Naive thymus-derived CD8-positive, alpha-beta T cell (primary cell): ENCODE measurements around the gene SASH1. TPM values are rescaled to one million over a fixed set of nuclear protein-coding genes. Genes with fewer than 3 reads are reported as not detected.

Experiments
- ATAC-seq, 2 donors: fragments of 150-1000 bp; cut with Tn5 transposase in 1 of 2; sonication (Bioruptor Pico), chemical (Tn5 transposase) in 1 of 2; 1 replicate in 1 of 2; 2 replicates in 1 of 2; pipeline ENCODE4 v1.10.0; 2021; ENCODE audit warnings: mild to moderate bottlenecking in 2 of 2, moderate library complexity in 2 of 2
- POLR2A ChIA-PET: fragments of 350-600 bp; sonication (Branson Sonifier 250); formaldehyde crosslinking; loops from one replicate; lab custom pipeline; 2021; ENCODE audit warnings: antibody characterized with exemption; lab: Charles Lee
- DNase-seq, 10 donors: peaks; one replicate each; pipeline versions ENCODE4 v3.0.0 to v3.0.0-alpha.2; 2020 to 2022
- H3K27ac Mint-ChIP-seq, 10 donors: one replicate each; pipeline ENCODE4 v1.8.0; 2020 to 2022; ENCODE audit warnings: mild to moderate bottlenecking in 10 of 10, mixed read lengths in 10 of 10, moderate library complexity in 4 of 10, inconsistent platforms in 1 of 10
- H3K27me3 Mint-ChIP-seq, 5 donors: one replicate each; pipeline ENCODE4 v1.8.0; 2021 to 2022; ENCODE audit warnings: mixed read lengths in 5 of 5
- H3K36me3 Mint-ChIP-seq, 3 donors: one replicate each; pipeline ENCODE4 v1.8.0; 2020 to 2022; ENCODE audit warnings: mixed read lengths in 3 of 3, mild to moderate bottlenecking in 2 of 3, inconsistent platforms in 1 of 3
- H3K4me1 Mint-ChIP-seq, 4 donors: one replicate each; pipeline ENCODE4 v1.8.0; 2021 to 2022; ENCODE audit warnings: mixed read lengths in 4 of 4
- H3K4me3 Mint-ChIP-seq, 10 donors: one replicate each; pipeline ENCODE4 v1.8.0; 2020 to 2022; ENCODE audit warnings: mild to moderate bottlenecking in 10 of 10, mixed read lengths in 10 of 10, moderate library complexity in 6 of 10, inconsistent platforms in 1 of 10
- H3K9me3 Mint-ChIP-seq, 9 donors: one replicate each; pipeline ENCODE4 v1.8.0; 2020 to 2022; ENCODE audit warnings: mixed read lengths in 9 of 9, mild to moderate bottlenecking in 3 of 9, inconsistent platforms in 1 of 9, moderate library complexity in 1 of 9
- polyA plus RNA-seq, 3 donors: library from polyadenylated mRNA; unstranded; fragments of 300-500 nt; fragmentation: Illumina TruSeq; gene quantifications; one replicate each; pipeline ENCODE4 v1.2.3, GENCODE V29; 2021
- total RNA-seq, 8 experiments: library from RNA in 2 of 8; stranded (reverse) in 2 of 8; gene quantifications; one replicate each; pipeline ENCODE4 v1.2.3 and lab custom pipeline; 2021 to 2026

Gene SASH1
- total and polyA plus RNA-seq, 5 experiments from 2014 or later, result not detected

DNA sequence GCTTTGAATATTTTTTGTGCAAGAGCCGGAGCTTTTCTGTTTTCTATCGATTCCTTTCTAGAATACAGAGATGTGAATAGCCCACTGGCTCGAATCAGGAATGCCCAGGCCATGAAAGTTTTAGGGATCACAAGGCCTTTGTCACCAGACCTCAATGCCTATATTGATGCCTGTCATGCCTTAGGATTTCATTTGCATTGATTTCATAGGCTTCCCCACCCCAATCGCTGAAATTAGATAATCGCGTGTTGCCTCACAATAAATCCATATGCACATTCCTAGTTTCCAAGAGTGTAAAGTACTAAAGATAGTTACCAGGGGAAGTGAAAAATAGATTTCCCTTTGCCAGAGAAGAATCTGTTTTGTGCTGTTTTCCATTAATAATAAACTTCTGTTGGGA lies 150.8 kb downstream of the SASH1 start:
- H3K9me3 Mint-ChIP-seq, result peaks cover 0 to 4% (median 0%) of the 10 kb centered on the region in 9 donors
- H3K4me3 Mint-ChIP-seq, result no peak overlapping the region
- ATAC-seq (no peak), DNase-seq (no peak)
- H3K27ac Mint-ChIP-seq, result no peak overlapping the region
- peaks cover 7 to 12% (median 10%) of the 10 kb centered on the region in 5 donors for H3K27me3 Mint-ChIP-seq
- no peaks in the 10 kb centered on the region for H3K36me3 Mint-ChIP-seq
- no peaks in the 10 kb centered on the region for H3K4me1 Mint-ChIP-seq
- POLR2A ChIA-PET, result no interaction called here

DNA sequence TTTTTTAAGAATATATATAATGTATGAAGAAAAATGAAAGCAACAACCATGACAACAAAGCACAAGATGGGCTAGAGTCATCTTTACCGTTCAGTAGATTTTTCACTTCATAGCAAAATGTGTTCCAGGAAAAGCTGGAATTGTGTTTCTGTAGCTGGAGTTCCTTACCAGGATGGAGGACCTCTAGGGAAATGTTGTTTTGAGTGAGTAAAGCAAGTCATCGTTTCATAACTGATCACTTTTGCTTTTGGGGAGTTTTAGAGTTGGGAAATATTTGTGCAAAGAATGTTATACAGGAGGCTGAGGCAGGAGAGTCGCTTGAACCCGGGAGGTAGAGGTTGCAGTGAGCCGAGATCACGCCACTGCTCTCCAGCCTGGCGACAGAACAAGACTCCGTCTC lies 151.6 kb downstream of the SASH1 start:
- no peak for ATAC-seq
- H3K36me3 Mint-ChIP-seq, result no peaks in the 10 kb centered on the region

DNA sequence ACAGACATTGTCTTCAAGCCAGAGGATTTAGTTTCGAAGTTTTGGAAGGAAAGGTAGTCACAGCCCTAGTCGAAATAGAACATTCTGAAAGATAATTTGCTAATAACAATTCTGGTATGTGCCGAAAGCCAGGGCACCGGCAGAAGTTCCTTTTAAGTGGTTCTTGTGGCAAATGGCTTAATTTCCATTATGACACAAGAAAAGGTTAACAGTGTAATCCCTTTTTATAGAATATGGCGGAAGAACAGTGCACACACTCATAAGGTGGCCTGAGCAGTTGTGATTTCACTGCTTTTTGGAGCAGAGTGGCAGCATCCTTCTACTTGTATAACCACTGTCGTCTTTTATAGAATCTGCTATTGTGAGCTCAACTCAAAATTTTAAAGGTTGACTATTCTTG lies 152.4 kb downstream of the SASH1 start:
- H3K36me3 Mint-ChIP-seq, result no peaks in the 10 kb centered on the region
- no peaks in the 10 kb centered on the region for H3K9me3 Mint-ChIP-seq
- H3K4me1 Mint-ChIP-seq, result no peaks in the 10 kb centered on the region
- DNase-seq, result no peak
- ATAC-seq, result no peak
- H3K27ac Mint-ChIP-seq, result no peak overlapping the region
- POLR2A ChIA-PET, result no interaction called here
- no peak overlapping the region for H3K4me3 Mint-ChIP-seq
- peaks cover 4 to 16% (median 10%) of the 10 kb centered on the region in 5 donors for H3K27me3 Mint-ChIP-seq

More for the DNA sequence above, 151.6 kb downstream of the SASH1 start:
- peaks cover 4 to 13% (median 10%) of the 10 kb centered on the region in 5 donors for H3K27me3 Mint-ChIP-seq
- no peak for DNase-seq
- H3K27ac Mint-ChIP-seq, result no peak overlapping the region
- H3K4me1 Mint-ChIP-seq, result no peaks in the 10 kb centered on the region
- no peaks in the 10 kb centered on the region for H3K9me3 Mint-ChIP-seq
- no peak overlapping the region for H3K4me3 Mint-ChIP-seq
- POLR2A ChIA-PET, result no interaction called here

DNA sequence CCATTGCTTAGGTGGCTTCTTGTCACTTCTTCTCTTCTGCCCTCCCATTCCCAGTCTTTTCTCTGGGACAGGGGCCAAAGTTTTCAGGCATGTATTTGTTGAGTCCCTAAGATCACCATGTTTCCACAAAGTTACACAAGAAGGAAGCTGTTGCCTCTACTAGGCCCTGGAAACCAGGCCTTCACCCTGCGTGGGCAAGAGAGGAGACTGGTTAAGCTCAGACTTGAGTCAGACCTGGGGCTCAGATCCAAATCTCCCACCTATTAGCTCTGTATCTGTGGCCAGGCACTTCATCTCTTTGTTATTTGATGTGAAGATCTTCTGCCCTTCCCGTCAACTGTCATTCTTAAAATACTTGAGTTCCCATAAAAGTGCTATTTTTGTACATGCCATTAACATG lies 154.6 kb downstream of the SASH1 start:
- POLR2A ChIA-PET, result no interaction called here
- Mint-ChIP-seq H3K36me3 (no peaks in the 10 kb centered on the region), H3K27me3 (peaks cover 0 to 12% (median 4%) of the 10 kb centered on the region in 5 donors), H3K9me3 (no peaks in the 10 kb centered on the region), H3K4me1 (no peaks in the 10 kb centered on the region), H3K4me3 (no peak overlapping the region), H3K27ac (no peak overlapping the region)
- ATAC-seq, result no peak
- DNase-seq, result no peak

DNA sequence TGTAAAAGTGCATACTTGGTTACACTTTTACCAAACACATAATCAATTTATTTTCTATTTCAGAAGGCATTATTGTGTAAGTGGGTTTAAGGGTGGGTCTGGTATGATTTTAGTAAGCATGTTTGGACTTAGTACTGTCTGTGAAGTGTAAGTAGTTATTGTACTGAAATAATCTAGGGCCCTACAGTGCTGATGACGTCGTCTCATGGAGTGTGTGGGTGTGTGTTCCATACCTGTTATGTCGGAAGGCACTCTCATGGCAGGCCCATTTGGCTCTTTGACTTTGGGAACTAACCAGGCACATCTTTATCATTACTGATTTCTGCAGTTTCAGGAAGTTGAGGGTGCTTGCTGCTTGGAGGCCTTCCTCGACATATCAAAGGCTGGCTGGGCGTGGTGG lies 155.1 kb downstream of the SASH1 start:
- no peak overlapping the region for H3K4me3 Mint-ChIP-seq

DNA sequence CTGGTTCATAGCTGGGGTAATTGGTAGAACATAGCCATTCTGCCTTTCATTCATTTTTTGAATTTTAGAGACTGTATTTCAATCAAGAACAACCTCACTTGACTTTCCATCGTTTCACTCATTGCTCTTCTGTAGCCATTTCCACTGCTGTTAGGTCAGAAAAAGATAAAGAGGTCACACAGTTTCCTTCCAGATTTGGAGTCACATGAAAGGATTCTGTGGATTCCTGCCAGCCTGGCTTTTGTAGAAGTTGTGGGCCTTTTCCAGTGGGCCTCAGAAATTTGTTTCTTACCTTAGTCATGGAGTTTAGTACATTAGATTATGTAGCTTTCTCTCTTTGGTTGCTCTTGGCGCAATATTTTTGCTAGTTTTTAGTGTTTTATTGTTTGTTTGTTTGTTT lies 157.8 kb downstream of the SASH1 start:
- Mint-ChIP-seq H3K27ac (no peak overlapping the region), H3K4me3 (no peak overlapping the region), H3K36me3 (no peaks in the 10 kb centered on the region), H3K27me3 (peaks cover 5 to 19% (median 15%) of the 10 kb centered on the region in 5 donors), H3K4me1 (no peaks in the 10 kb centered on the region), H3K9me3 (no peaks in the 10 kb centered on the region)
- DNase-seq (no peak), ATAC-seq (no peak)
- POLR2A ChIA-PET, result no interaction called here

More for the DNA sequence above, 155.1 kb downstream of the SASH1 start:
- H3K9me3 Mint-ChIP-seq, result no peaks in the 10 kb centered on the region
- POLR2A ChIA-PET, result no interaction called here
- H3K27ac Mint-ChIP-seq, result no peak overlapping the region
- H3K4me1 Mint-ChIP-seq, result no peaks in the 10 kb centered on the region
- DNase-seq, result no peak
- H3K27me3 Mint-ChIP-seq, result peaks cover 0 to 14% (median 5%) of the 10 kb centered on the region in 5 donors
- no peaks in the 10 kb centered on the region for H3K36me3 Mint-ChIP-seq
- no peak for ATAC-seq

DNA sequence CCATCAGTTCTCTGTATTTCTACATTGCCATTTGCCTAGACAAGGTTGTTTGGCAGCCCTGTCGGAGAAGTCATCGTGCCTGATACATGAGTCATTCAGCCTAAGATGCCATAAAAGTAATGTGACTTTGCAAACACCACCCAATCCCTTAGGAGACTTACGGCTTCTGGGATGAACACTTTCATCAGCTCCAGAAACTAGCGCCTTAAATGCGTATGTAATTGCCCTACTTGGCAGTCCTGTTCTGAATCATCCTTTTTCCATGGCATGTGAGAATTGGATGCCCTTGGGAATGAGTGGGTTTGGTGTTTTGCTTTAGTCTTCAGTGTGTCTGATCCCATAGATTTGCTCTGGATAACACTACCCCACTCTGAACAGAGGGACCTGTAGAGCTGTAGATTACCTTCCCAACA lies 158.5 kb downstream of the SASH1 start:
- Mint-ChIP-seq H3K9me3 (no peaks in the 10 kb centered on the region), H3K4me3 (no peak overlapping the region), H3K4me1 (no peaks in the 10 kb centered on the region), H3K36me3 (no peaks in the 10 kb centered on the region), H3K27ac (no peak overlapping the region), H3K27me3 (peaks cover 5 to 19% (median 15%) of the 10 kb centered on the region in 5 donors)
- DNase-seq (no peak), ATAC-seq (no peak)
- POLR2A ChIA-PET, result no interaction called here

DNA sequence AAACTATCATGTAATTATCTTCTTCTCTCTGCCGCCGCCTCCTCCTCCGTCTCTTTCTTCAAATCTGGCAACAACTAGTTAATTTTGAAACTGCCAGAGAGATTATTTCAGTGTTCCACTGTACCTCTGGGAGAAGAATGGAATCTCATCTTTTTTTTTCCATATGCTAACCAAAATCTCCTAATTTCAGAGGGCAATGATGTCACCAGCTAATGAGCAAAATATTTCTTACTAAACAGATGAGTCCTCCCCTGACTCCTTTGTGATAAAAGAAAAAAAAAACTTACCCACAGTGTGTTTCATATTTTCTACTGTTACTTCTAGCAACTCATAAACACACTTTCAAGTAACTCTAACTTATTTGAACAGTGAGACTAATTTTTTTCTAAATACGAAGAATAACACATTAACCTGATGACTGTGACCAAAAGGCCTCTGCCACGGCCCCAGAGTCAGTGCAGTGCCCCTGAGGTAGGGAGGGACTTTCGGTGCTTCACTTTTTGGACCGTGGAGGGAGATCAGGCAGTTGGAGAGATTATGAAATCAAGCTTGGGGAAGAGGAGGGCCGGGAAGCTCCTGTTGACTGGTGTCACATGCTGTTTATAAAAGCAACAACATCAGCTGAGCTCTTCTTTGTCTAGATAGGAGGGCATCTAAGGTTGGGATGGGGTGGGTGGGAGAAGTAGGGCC lies 159.6 kb downstream of the SASH1 start:
- Mint-ChIP-seq H3K9me3 (no peaks in the 10 kb centered on the region), H3K4me1 (no peaks in the 10 kb centered on the region), H3K27ac (no peak overlapping the region), H3K4me3 (no peak overlapping the region), H3K36me3 (no peaks in the 10 kb centered on the region), H3K27me3 (peaks cover 9 to 28% (median 20%) of the 10 kb centered on the region in 5 donors)
- DNase-seq (no peak), ATAC-seq (no peak)
- POLR2A ChIA-PET, result no interaction called here

DNA sequence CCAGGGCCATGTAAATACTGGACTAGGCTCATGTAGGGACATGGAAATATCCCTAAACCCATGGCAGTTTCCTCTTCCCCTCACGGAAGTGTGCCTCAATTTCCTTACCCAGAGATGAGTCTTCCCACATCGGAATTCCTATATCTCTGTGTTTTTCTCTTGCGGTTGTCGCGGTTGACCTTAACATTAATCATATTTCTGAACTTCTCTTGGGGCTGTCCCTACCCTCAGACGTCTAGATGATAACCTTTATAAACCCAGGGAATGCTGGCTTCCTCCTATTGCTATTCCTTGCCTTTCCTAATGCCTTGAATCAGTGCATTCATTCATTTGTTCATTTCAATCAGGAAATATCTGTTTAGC lies 160.1 kb downstream of the SASH1 start:
- H3K4me1 Mint-ChIP-seq, result no peaks in the 10 kb centered on the region
- POLR2A ChIA-PET, result no interaction called here
- no peaks in the 10 kb centered on the region for H3K9me3 Mint-ChIP-seq
- peaks cover 9 to 33% (median 23%) of the 10 kb centered on the region in 5 donors for H3K27me3 Mint-ChIP-seq
- no peak overlapping the region for H3K4me3 Mint-ChIP-seq
- H3K27ac Mint-ChIP-seq, result no peak overlapping the region
- H3K36me3 Mint-ChIP-seq, result no peaks in the 10 kb centered on the region
- ATAC-seq (no peak), DNase-seq (no peak)

DNA sequence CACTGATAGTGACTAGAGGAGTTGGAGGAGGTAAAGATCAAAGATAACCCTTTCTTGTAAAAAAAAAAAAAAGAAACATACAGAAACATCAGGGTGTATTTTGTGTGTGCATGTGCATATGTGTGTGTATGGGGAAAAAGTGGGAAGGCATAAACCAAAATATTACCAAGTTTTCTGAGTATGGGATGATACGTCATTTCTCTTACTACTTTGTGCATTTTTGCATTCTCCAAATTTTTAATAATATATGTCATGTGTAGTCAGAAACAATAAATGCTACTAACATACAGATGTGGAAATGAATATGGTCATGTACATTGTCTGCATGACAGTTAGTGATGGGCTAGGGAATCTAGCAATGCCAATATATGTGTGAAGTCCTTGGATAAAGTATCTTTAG lies 161.1 kb downstream of the SASH1 start:
- ATAC-seq (no peak), DNase-seq (no peak)
- POLR2A ChIA-PET, result no interaction called here
- Mint-ChIP-seq H3K27ac (no peak overlapping the region), H3K4me3 (no peak overlapping the region), H3K9me3 (no peaks in the 10 kb centered on the region), H3K27me3 (peaks cover 12 to 43% (median 29%) of the 10 kb centered on the region in 5 donors), H3K36me3 (no peaks in the 10 kb centered on the region), H3K4me1 (no peaks in the 10 kb centered on the region)

DNA sequence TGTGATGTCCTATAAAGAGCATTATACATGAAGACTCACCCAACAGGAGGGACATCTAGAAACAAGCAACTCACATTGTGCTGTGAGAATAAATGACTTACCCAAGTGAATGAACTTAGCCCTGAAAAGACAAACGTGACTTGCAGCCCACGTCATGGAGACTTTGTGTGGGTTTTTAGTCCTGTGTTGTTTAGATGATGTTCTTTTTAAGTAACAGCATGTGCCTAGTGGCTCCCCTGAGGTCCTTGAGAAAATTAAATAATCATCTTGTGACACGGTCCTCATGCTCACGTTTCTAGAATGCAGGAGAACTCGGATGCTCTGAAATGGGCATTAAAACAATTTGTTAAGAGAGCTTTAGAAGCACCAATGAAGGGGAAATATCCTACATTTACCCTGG lies 165.1 kb downstream of the SASH1 start:
- H3K27ac Mint-ChIP-seq, result no peak overlapping the region
- DNase-seq (no peak), ATAC-seq (no peak)
- POLR2A ChIA-PET, result no interaction called here
- H3K4me1 Mint-ChIP-seq, result no peaks in the 10 kb centered on the region
- H3K36me3 Mint-ChIP-seq, result no peaks in the 10 kb centered on the region
- no peaks in the 10 kb centered on the region for H3K9me3 Mint-ChIP-seq
- no peak overlapping the region for H3K4me3 Mint-ChIP-seq
- H3K27me3 Mint-ChIP-seq, result peaks cover 10 to 54% (median 33%) of the 10 kb centered on the region in 5 donors

DNA sequence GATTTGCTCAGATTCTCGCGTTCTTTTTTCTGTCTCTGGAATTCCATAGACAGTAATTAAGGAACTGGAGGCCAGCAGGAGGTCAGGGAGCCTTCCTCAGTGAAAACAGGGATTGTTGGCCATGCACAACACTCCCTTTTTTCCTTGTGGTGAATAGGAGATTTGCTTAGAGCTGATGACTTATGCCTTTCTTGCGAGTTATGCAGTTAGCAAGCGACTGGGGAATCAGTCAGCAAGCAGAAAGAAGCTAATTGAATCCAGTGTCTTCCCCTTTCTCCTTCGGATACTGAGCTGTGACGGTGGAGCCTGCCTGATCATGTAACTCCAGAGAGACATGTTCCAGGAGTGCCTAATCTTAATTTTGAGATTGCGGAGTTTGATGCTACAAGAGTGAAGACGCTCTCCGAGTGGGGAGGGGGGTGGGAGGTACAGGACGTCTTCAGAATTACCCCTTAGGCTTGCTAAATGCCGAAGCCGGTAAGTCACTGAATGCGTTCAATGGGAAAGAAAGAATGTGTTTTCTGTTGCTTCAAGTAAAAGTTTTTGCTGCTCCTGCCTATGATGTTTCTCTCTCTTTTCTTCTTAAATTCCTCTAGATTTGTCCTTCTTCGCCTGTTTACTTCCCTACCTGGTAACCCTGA lies 165.9 kb downstream of the SASH1 start:
- Mint-ChIP-seq H3K27ac (no peak overlapping the region), H3K9me3 (no peaks in the 10 kb centered on the region), H3K4me1 (no peaks in the 10 kb centered on the region), H3K27me3 (peaks cover 10 to 56% (median 36%) of the 10 kb centered on the region in 5 donors), H3K36me3 (no peaks in the 10 kb centered on the region), H3K4me3 (no peak overlapping the region)
- no peak for ATAC-seq
- no peak for DNase-seq
- POLR2A ChIA-PET, result no interaction called here

DNA sequence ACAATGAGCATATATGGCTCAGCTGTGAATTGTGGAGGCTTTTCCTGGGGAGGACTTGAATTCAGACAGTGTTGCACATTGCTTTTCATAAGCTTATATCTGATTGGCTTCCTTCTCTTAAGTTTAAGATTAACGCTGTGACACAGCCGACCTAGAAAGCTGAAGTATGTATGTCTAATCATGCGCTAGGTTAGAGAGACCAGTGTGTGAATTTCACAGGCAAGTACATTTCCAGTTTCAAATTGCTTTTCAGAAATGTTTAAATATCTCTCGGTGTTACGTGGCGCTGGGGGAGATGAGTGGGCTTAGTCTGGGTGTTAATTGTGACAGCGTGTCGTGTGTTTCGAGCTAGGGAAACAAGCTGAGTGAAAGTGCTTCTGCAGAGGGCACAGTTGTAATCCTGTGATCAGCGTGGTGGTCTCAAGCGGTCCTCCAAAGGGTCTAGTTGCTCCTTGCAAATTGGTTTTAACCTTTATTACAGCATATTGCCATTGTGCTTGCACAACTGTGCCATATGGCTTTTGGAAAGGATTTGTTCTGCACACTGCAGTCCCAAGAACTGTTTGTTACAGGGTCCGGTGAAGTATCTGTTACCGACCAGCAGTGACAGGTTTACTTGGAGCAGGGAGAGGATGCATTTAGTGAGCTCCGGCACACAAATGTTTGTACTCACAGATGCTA lies 166.6 kb downstream of the SASH1 start:
- DNase-seq (no peak), ATAC-seq (no peak)
- no peaks in the 10 kb centered on the region for H3K9me3 Mint-ChIP-seq
- H3K27ac Mint-ChIP-seq, result no peak overlapping the region
- H3K36me3 Mint-ChIP-seq, result no peaks in the 10 kb centered on the region
- POLR2A ChIA-PET, result no interaction called here
- peaks cover 10 to 55% (median 34%) of the 10 kb centered on the region in 5 donors for H3K27me3 Mint-ChIP-seq
- H3K4me1 Mint-ChIP-seq, result no peaks in the 10 kb centered on the region
- H3K4me3 Mint-ChIP-seq, result no peak overlapping the region
